ENCODE results near the gene IRF4.

DNA sequence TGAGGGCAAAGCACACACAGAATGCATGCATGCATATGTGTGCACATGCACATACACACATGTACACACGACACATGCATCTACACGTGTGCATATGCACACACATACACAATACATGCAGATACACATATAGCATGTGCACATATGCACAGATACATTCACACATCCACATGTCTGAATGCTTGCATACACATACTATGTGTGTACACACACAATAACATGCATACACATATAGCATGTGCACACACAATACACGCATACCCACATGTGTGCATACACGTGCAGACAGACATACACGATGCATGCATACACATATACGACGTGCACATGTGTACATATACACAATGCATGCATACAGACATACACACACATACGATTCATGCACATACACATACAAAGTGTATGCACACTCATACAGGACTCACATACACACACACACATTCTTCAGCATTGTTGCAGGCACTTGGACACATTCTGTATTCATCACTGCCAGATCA is 24.2 kb upstream of the IRF4 start:
- TF ChIP-seq, protein P1, sequence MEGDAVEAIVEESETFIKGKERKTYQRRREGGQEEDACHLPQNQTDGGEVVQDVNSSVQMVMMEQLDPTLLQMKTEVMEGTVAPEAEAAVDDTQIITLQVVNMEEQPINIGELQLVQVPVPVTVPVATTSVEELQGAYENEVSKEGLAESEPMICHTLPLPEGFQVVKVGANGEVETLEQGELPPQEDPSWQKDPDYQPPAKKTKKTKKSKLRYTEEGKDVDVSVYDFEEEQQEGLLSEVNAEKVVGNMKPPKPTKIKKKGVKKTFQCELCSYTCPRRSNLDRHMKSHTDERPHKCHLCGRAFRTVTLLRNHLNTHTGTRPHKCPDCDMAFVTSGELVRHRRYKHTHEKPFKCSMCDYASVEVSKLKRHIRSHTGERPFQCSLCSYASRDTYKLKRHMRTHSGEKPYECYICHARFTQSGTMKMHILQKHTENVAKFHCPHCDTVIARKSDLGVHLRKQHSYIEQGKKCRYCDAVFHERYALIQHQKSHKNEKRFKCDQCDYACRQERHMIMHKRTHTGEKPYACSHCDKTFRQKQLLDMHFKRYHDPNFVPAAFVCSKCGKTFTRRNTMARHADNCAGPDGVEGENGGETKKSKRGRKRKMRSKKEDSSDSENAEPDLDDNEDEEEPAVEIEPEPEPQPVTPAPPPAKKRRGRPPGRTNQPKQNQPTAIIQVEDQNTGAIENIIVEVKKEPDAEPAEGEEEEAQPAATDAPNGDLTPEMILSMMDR (IDR thresholded peaks at IDR 0.05): no peak
- TF ChIP-seq POLR2AphosphoS5 (IDR thresholded peaks at IDR 0.05; ENCODE audit: low read depth, low read length): no peak
- TF ChIP-seq, protein P2, sequence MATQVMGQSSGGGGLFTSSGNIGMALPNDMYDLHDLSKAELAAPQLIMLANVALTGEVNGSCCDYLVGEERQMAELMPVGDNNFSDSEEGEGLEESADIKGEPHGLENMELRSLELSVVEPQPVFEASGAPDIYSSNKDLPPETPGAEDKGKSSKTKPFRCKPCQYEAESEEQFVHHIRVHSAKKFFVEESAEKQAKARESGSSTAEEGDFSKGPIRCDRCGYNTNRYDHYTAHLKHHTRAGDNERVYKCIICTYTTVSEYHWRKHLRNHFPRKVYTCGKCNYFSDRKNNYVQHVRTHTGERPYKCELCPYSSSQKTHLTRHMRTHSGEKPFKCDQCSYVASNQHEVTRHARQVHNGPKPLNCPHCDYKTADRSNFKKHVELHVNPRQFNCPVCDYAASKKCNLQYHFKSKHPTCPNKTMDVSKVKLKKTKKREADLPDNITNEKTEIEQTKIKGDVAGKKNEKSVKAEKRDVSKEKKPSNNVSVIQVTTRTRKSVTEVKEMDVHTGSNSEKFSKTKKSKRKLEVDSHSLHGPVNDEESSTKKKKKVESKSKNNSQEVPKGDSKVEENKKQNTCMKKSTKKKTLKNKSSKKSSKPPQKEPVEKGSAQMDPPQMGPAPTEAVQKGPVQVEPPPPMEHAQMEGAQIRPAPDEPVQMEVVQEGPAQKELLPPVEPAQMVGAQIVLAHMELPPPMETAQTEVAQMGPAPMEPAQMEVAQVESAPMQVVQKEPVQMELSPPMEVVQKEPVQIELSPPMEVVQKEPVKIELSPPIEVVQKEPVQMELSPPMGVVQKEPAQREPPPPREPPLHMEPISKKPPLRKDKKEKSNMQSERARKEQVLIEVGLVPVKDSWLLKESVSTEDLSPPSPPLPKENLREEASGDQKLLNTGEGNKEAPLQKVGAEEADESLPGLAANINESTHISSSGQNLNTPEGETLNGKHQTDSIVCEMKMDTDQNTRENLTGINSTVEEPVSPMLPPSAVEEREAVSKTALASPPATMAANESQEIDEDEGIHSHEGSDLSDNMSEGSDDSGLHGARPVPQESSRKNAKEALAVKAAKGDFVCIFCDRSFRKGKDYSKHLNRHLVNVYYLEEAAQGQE (IDR thresholded peaks at IDR 0.05; ENCODE audit: insufficient read depth in 1 of 2, low read depth in 2 of 2, low read length in 1 of 2): no peak

Measured in Panc1 (cell line).